A549 (cell line): ENCODE data around the gene MACC1. TPM values are rescaled to one million over a fixed set of nuclear protein-coding genes. Genes with fewer than 3 reads are reported as not detected.

Source experiments
- ATAC-seq, 2 experiments: fragments of 200-7000 bp in 1 of 2; fragments of >200 bp in 1 of 2; cut with Nextera tagmentation in 1 of 2; cut with Tn5 transposase in 1 of 2; 3 replicates each; pipeline versions ENCODE4 v1.8.0 to v1.9.1; 2018 to 2020; ENCODE audit warnings: mild to moderate bottlenecking in 1 of 2, moderate library complexity in 1 of 2
- CTCF ChIA-PET: fragments of 300-600 bp; sonication (Branson Sonifier 250); formaldehyde crosslinking; extraction: SDS; loops from one replicate; lab custom pipeline; 2021; ENCODE audit warnings: antibody characterized with exemption, inconsistent platforms; lab: Yijun Ruan, JAX
- POLR2A ChIA-PET: fragments of 350-600 bp; formaldehyde crosslinking; extraction: SDS; loops from one replicate; lab custom pipeline; 2021; ENCODE audit warnings: antibody characterized with exemption, inconsistent platforms; lab: Yijun Ruan, JAX
- DNase-seq, 2 experiments: peaks; one replicate each; pipeline versions ENCODE4 v3.0.0 to v3.0.0-alpha.2; 2011 to 2016; ENCODE audit warnings: low read depth in 1 of 2, low spot score in 1 of 2
- FAIRE-seq: peaks from 2 replicates; lab custom pipeline; 2011; peaks lifted over from hg19 to GRCh38; lab: Jason Lieb, UNC
- H3K27ac ChIP-seq, 2 experiments: fragments of >200 bp; sonication (Bioruptor Twin); formaldehyde crosslinking; 3 replicates each; pipeline ENCODE4 v1.5.1; 2016 to 2017
- H3K4me1 ChIP-seq: fragments of >200 bp; sonication (Bioruptor Twin); formaldehyde crosslinking; 3 replicates; pipeline ENCODE4 v1.6.1; 2016
- H3K4me2 ChIP-seq: fragments of >200 bp; sonication (Bioruptor Twin); formaldehyde crosslinking; 3 replicates; pipeline ENCODE4 v1.6.1; 2016
- H3K4me3 ChIP-seq: fragments of >200 bp; sonication (Bioruptor Twin); formaldehyde crosslinking; 3 replicates; pipeline ENCODE4 v1.5.1; 2016
- H3K9me3 ChIP-seq: fragments of >200 bp; sonication (Bioruptor Twin); formaldehyde crosslinking; 3 replicates; pipeline ENCODE4 v1.6.1; 2016
- BHLHE40 ChIP-seq: IDR thresholded peaks from 2 replicates; pipeline ENCODE4 v1.6.1; 2012; ENCODE audit warnings: low read depth, low read length, inconsistent platforms
- CEBPB ChIP-seq, 2 experiments: fragments of >200 bp in 1 of 2; sonication (Bioruptor Twin) in 1 of 2; formaldehyde crosslinking in 1 of 2; IDR thresholded peaks; 2 replicates each; pipeline ENCODE4 v1.6.1; 2012 to 2016
- CHD2 ChIP-seq: fragments of 150-350 bp; IDR thresholded peaks from 2 replicates; pipeline ENCODE4 v1.6.1; 2014; ENCODE audit warnings: low read length; ENCODE audit not compliant: partially characterized antibody
- FOSB ChIP-seq: fragments of 250-450 bp; sonication (Bioruptor Pico); IDR thresholded peaks from 2 replicates; pipeline ENCODE4 v1.5.0; 2020; ENCODE audit warnings: mild to moderate bottlenecking, moderate library complexity
- FOSL2 ChIP-seq, 2 experiments: fragments of 450-650 bp in 1 of 2; fragments of >200 bp in 1 of 2; sonication (Bioruptor Twin) in 1 of 2; formaldehyde crosslinking; IDR thresholded peaks; 2 replicates each; pipeline versions ENCODE4 v1.5.0 to v1.6.1; 2016 to 2020; ENCODE audit warnings: mild to moderate bottlenecking in 1 of 2, moderate library complexity in 1 of 2
- HDAC2 ChIP-seq: fragments of 200-600 bp; sonication (generic); IDR thresholded peaks from 2 replicates; pipeline ENCODE4 v1.6.1; 2016
- JUN ChIP-seq, 2 experiments: fragments of >200 bp; sonication (Bioruptor Twin); formaldehyde crosslinking; IDR thresholded peaks; 2 replicates in 1 of 2; 3 replicates in 1 of 2; pipeline ENCODE4 v1.6.1; 2016 to 2017
- JUNB ChIP-seq: fragments of >200 bp; sonication (Bioruptor Twin); formaldehyde crosslinking; IDR thresholded peaks from 2 replicates; pipeline ENCODE4 v1.6.1; 2016
- KDM1A ChIP-seq: fragments of 200-600 bp; sonication (generic); IDR thresholded peaks from 2 replicates; pipeline ENCODE4 v1.6.1; 2016; ENCODE audit warnings: low read depth, mild to moderate bottlenecking
- RAD21 ChIP-seq, 2 experiments: fragments of >200 bp in 1 of 2; sonication (Bioruptor Twin) in 1 of 2; formaldehyde crosslinking in 1 of 2; IDR thresholded peaks in 1 of 2; conservative IDR thresholded peaks in 1 of 2; 2 replicates in 1 of 2; 3 replicates in 1 of 2; pipeline ENCODE4 v1.6.1; 2012 to 2018; ENCODE audit warnings: inconsistent platforms in 1 of 2
- SMC3 ChIP-seq: fragments of >200 bp; sonication (Bioruptor Twin); formaldehyde crosslinking; IDR thresholded peaks from 3 replicates; pipeline ENCODE4 v1.6.1; 2018; ENCODE audit warnings: inconsistent platforms
- ZFP36 ChIP-seq: fragments of 450-650 bp; IDR thresholded peaks from 2 replicates; pipeline ENCODE4 v1.6.1; 2014; ENCODE audit warnings: borderline replicate concordance; ENCODE audit not compliant: partially characterized antibody
- ZSCAN20 ChIP-seq: fragments of 250-450 bp; sonication (Bioruptor Pico); IDR thresholded peaks from 2 replicates; pipeline ENCODE4 v1.8.0; 2022; ENCODE audit warnings: mild to moderate bottlenecking, moderate library complexity
- WGBS: methylation state at CpG from one replicate; pipeline ENCODE4 v1.1.6; 2017; ENCODE audit errors: missing lambda C conversion rate; 5-methylcytosine and 5-hydroxymethylcytosine counted together
- polyA plus RNA-seq, 4 experiments: library from polyadenylated mRNA; depleted of rRNA in 3 of 4; stranded (reverse); fragments of >200 nt; fragmentation: RNase III in 1 of 4; extraction: RNeasy Plus Mini Kit Qiagen cat#74134 plus additional on column Dnase treatment in 1 of 4; gene quantifications; 2 replicates in 3 of 4; 3 replicates in 1 of 4; pipeline ENCODE4 v1.2.3, GENCODE V29; 2011 to 2017
- TF ChIP-seq, protein P1 (sequence below): fragments of 150-350 bp; IDR thresholded peaks from 2 replicates; pipeline ENCODE4 v1.6.1; 2014; ENCODE audit warnings: low read depth, mild to moderate bottlenecking, low read length

MACC1 gene
- polyA plus RNA-seq, 2 of the 4 experiments (the other 2 are of a cell fraction), result 0.01 TPM; not detected in 1

DNA sequence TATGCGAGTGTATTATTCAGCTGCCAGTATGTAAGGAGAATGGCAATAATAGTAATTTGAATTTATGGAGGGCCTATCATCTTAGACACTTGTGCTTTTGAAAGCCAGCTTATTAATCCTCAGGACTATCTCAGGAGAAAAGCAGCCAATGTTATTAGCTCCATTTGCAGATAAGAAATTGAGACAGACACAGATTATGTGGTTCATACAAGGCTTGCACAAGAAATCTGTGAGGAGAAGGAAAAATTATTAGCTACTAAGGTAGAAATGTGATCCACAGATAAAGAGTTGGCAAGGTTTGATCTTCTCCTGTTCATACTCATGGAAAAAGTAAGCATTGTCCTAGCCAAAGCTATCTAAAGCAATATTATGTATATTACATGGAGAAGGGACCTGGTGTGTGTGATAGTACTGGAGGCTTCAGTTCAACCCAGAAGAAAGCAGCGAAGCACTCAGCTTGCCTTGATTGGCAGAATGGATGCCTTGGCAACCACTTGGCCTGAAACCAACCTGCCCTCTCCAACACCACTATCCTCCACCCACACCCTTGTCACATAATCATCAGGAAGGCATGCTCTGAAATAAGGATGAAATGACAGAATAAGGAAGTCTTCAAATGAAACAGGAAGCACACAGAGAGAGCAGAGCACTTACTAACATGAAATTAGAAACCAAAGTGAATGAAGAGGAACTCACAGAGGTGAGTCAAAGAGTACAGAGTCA is 18.0 kb downstream of the MACC1 start:
- ATAC-seq, result peak; percentile 54 to 62; a peak in 3 of 6 replicates
- no peaks in the 10 kb centered on the region for H3K9me3 ChIP-seq
- H3K4me3 ChIP-seq, result no peak overlapping the region
- FAIRE-seq, result no peak
- 0 out of 3 replicates have a peak overlapping the region, but pooled peaks have one; percentile 8 for H3K4me2 ChIP-seq
- H3K4me1 ChIP-seq, result no peaks in the 10 kb centered on the region
- POLR2A ChIA-PET, result no interaction called here
- TF ChIP-seq, protein P1, sequence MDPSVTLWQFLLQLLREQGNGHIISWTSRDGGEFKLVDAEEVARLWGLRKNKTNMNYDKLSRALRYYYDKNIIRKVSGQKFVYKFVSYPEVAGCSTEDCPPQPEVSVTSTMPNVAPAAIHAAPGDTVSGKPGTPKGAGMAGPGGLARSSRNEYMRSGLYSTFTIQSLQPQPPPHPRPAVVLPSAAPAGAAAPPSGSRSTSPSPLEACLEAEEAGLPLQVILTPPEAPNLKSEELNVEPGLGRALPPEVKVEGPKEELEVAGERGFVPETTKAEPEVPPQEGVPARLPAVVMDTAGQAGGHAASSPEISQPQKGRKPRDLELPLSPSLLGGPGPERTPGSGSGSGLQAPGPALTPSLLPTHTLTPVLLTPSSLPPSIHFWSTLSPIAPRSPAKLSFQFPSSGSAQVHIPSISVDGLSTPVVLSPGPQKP, result no peak
- no peak overlapping the region for H3K27ac ChIP-seq
- DNase-seq, result peak in 1 of 2 experiments; percentile 49
- CTCF ChIA-PET, result interaction anchor here (0.8 to 1.5 kb wide), 3 partner anchors 26 to 490 kb away, joined by 3 read pairs; partner anchors contain the start of gene POLR1F
- 83% methylated on average over 2 of the region's 2 CpGs for WGBS

DNA sequence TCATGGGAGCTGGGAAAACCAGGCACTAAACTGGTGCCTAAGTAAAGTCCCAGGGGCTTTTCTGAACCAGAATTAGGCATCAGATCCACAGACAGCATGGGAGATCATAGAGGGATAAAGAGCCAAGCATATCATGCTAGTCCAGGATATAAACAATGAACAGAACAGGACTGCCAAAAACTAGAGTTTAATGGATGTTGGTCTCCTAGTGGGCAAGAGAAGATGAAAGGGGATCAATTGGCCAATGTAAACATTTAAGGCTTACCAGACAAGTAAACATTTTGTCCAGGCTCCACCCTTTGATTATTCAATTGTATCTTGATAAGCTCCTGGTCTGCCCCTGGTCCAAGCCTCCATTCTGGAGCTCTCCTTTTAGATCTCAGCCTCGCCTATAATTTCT is 18.9 kb downstream of the MACC1 start:
- Histone ChIP-seq H3K27ac (no peak overlapping the region), H3K4me3 (no peak overlapping the region), H3K9me3 (no peaks in the 10 kb centered on the region), H3K4me1 (no peaks in the 10 kb centered on the region), H3K4me2 (no peak overlapping the region)
- WGBS, result 98% methylated on average over 1 of the region's 1 CpG
- ChIA-PET POLR2A (no interaction called here), CTCF (interaction anchor here (0.8 to 1.5 kb wide), 3 partner anchors 25 to 489 kb away, joined by 3 read pairs; partner anchors contain the start of gene POLR1F)
- TF ChIP-seq BHLHE40 (no peak), CHD2 (no peak), FOSL2 (IDR thresholded peaks at IDR 0.05) (no peak), FOSL2 (CRISPR knock-in tag; IDR thresholded peaks at IDR 0.05) (no peak), KDM1A (no peak)
- no peak for FAIRE-seq
- DNase-seq, result no peak
- ATAC-seq, result no peak

GRCh38 chr7:20197837-20198236 is 19.3 kb downstream of the MACC1 start:
- TF ChIP-seq ZFP36 (no peak), SMC3 (0 out of 3 replicates have a peak, but pooled peaks have one; percentile 14), RAD21 (conservative IDR thresholded peaks at IDR 0.05 in 1 of 2, IDR thresholded peaks at IDR 0.05 in 1 of 2) (peak in 1 of 2 experiments; percentile 15; a peak in 2 of 5 replicates)
- no peak overlapping the region for H3K27ac ChIP-seq
- H3K9me3 ChIP-seq, result no peaks in the 10 kb centered on the region
- H3K4me1 ChIP-seq, result no peaks in the 10 kb centered on the region
- no peak for ATAC-seq
- CTCF ChIA-PET, result interaction anchor here (0.5 to 1.5 kb wide), 3 partner anchors 31 to 489 kb away, joined by 3 to 4 read pairs (median 3); partner anchors contain the start of gene POLR1F
- H3K4me3 ChIP-seq, result no peak overlapping the region
- no peak for FAIRE-seq
- POLR2A ChIA-PET, result no interaction called here
- peak in 1 of 2 experiments; percentile 7 for DNase-seq
- H3K4me2 ChIP-seq, result no peak overlapping the region

GRCh38 chr7:20197125-20197748 is 19.9 kb downstream of the MACC1 start:
- no peak for ATAC-seq
- Histone ChIP-seq H3K27ac (no peak overlapping the region), H3K4me1 (no peaks in the 10 kb centered on the region), H3K4me2 (no peak overlapping the region), H3K4me3 (no peak overlapping the region)
- WGBS, result 74% methylated on average over 4 of the region's 4 CpGs
- ChIA-PET CTCF (interaction anchor here (0.5 to 0.6 kb wide), 2 partner anchors 31 to 110 kb away, joined by 3 to 4 read pairs; no protein-coding TSS in a partner anchor), POLR2A (no interaction called here)
- DNase-seq, result no peak
- FAIRE-seq, result peak; percentile 7
- TF ChIP-seq JUNB, result no peak
- TF ChIP-seq CEBPB (IDR thresholded peaks at IDR 0.05), result no peak
- TF ChIP-seq, all 56 proteins: peak for 0
- H3K9me3 ChIP-seq, result no peaks in the 10 kb centered on the region

GRCh38 chr7:20194343-20194995 is 22.7 kb downstream of the MACC1 start:
- ChIA-PET POLR2A (no interaction called here), CTCF (interaction anchor here (1.3 to 2.0 kb wide), 3 partner anchors 21 to 443 kb away, joined by 3 to 7 read pairs (median 4); no protein-coding TSS in a partner anchor)
- Histone ChIP-seq H3K4me1 (no peaks in the 10 kb centered on the region), H3K27ac (no peak overlapping the region), H3K9me3 (no peaks in the 10 kb centered on the region), H3K4me3 (no peak overlapping the region), H3K4me2 (no peak overlapping the region)
- no peak for FAIRE-seq
- TF ChIP-seq FOSL2 (IDR thresholded peaks at IDR 0.05), result no peak
- no peak for TF ChIP-seq FOSL2 (CRISPR knock-in tag; IDR thresholded peaks at IDR 0.05)
- TF ChIP-seq FOSB (CRISPR knock-in tag), result no peak
- TF ChIP-seq, protein P1, result no peak
- TF ChIP-seq JUN (IDR thresholded peaks at IDR 0.05), result no peak
- no peak for TF ChIP-seq ZSCAN20 (CRISPR knock-in tag)
- no peak for TF ChIP-seq HDAC2
- WGBS, result 67% methylated on average over 4 of the region's 4 CpGs
- no peak for DNase-seq
- no peak for ATAC-seq
